ENCODE data around the gene PABPC1L2B.
"Not testable (repeated sequence)": the region's sequence is repeated elsewhere in the genome, so short reads cannot be mapped to it uniquely, and the experiment has no call there.

The PABPC1L2B gene

DNA sequence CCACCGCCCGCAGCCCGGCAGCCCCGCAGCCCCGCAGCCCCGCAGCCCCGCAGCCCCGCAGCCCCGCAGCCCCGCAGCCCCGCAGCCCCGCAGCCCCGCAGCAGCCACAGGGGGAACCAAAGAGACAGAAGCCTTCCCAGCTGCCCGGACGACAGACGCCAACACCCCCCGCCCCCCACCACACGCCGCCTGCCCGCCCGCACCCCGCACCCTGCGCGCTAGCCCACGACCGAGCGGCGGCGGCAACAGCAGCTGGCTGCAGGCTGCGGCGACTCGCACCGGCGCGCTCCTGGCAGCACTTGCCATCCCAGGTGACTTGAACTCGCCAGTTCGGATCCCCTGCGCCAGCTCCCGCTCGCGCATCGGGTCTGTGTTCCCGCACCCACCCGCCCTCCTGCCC is at the start of gene PABPC1L2B:
TSS of gene PABPC1L2B (plus strand) at position 207 of the 400 bp plus-strand sequence. CDS start 704 bp downstream, outside the sequence.
- DNase-seq: not testable (repeated sequence)

DNA sequence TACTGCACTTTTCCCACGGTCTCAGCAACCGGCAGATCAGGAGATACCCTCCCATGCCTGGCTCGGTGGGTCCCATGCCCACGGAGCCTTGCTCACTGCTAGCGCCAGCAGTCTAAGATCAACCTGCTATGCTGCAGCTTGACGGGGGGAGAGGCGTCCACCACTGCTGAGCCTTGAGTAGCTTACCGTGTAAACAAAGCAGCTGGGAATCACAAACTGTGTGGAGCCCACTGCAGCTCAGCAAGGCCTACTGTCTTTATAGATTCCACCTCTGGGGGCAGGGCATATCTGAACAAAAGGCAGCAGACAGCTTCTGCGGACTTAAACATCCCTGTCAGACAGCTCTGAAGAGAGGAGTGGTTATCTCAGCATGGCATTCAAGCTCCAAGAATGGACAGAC is 42.8 kb upstream of the PABPC1L2B start:
- not testable (repeated sequence) for DNase-seq

DNA sequence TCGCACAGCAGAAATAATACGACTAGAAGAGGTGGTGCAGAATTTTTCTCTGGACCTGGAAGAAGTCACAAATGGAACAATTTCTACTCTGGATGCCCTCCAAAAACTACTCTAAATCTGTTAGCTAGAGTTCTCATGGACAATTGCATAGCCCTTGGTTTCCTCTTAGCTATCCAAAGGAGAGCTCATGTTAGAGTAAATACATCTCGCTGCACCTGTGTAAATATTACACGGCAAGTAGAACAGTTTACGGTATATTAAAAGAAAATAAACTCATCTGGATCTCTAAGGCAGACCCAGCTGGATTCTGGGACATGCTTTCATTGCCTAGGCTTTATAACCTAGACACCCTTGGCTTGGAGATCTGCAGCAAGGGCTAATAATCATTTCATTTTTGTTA is 30.9 kb upstream of the PABPC1L2B start:
- DNase-seq: not testable (repeated sequence)

DNA sequence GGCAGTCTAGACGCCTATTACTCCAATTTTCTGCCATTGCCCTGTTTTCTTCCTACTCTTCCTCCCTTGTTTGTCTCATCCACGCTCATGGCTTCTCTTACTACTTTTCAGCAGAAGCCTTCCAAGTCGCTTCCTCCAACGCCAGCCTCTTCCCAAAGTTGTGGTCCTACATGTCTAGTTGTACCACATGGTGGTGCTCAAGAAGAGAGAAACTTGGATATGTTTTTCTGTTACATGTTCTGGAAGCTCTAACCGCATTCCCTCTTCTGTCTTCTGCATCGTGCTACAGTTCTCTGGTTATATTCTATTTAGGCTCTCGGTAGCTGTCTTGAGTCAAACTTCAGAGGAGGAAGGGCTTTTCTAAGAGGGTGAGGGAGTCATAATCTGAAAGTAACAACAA is 27.9 kb upstream of the PABPC1L2B start:
- DNase-seq: not testable (repeated sequence)

DNA sequence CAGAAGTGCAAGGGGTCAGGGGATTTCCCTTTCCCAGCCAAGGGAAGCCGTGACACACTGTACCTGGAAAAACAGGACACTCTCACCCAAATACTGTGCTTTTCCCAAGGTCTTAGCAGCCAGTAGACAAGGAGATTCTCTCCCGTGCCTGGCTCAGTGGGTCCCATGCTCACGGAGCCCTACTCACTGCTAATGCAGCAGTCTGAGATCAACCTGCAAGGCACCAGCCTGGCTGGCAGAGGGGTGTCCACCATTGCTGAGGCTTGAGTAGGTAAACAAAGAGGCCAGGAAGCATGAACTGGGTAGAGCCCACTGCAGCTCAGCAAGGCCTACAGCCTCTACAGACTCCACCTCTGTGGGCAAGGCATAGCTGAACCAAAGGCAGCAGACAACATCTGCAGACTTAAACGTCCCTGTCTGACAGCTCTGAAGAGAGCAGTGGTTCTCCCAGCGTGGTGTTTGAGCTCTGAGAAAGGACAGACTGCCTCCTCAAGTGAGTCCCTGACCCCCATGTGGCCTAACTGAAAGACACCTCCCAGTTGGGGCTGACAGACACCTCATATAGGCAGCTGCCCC is 21.8 kb upstream of the PABPC1L2B start:
- DNase-seq: not testable (repeated sequence)

DNA sequence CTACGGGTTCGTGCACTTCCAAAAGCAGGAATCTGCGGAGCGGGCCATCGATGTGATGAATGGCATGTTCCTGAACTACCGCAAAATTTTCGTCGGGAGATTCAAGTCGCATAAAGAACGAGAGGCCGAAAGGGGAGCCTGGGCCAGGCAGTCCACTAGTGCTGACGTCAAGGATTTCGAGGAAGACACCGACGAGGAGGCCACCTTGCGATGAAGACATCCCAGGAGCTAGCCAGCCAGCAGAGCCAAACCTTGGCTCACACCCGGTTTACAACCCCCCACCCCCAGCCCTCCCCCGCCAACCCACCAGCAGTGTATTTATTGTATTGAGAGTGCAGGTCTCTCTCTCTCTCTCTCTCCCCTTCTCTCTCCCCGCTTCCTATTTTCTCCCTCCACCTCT is 1.3 kb downstream of the PABPC1L2B start:
- DNase-seq: not testable (repeated sequence)

DNA sequence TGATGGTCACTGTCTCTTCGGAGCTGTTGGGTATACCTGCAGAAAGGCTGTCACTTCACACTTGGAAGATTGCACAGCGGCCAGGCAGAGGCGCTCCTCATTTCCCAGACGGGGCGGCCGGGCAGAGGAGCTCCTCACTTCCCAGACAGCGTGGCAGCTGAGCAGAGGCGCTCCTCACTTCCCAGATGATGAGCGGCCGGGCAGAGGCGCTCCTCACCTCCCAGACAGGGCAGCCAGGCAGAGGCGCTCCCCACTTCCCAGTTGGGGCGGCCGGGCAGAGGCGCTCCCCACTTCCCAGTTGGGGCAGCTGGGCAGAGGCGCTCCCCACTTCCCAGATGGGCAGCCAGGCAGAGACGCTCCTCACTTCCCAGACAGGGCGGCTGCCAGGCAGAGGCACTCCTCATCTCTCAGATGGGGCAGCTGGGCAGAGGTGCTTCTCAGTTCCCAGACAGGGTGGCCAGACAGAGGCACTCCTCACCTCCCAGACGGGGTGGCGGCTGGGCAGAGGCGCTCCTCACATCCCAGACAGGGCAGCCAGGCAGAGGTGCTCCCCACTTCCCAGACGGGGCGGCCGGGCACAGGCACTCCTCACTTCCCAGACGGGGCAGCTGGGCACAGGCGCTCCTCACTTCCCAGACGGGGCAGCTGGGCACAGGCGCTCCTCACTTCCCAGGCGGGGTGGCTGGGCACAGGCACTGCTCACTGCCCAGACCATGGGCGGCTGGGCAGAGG is 18.8 kb downstream of the PABPC1L2B start:
- no peak for DNase-seq

DNA sequence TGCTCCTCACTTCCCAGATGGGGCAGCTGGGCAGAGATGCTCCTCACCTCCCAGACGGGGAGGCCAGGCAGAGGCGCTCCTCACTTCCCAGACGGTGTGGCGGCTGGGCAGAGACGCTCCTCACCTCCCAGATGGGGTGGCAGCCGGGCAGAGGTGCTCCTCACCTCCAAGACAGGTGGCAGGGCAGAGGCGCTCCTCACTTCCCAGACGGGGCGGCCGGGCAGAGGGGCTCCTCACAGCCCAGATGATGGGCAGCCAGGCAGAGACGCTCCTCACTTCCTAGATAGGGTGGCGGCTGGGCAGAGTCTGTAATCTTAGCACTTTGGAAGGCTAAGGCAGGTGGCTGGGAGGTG is 19.3 kb downstream of the PABPC1L2B start:
- not testable (repeated sequence) for DNase-seq

DNA sequence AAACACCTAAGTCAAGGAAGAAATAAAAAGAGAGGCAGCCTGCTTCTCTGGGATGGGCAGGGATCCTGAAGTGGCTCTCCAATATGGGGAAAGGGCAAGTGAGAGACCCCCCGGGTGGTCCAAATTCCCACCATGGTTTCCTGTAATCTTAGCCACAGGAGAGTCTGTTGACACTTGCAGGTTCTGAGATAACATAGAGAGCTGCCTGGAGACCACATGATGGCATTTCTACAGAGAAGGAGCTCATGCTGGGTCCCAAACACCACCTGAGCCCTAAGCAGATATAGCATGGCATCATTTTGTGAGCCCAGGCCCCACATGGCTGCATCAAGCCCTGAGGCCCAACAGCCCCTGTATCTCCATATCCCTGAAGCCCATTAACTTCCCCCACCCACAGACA is 26.1 kb downstream of the PABPC1L2B start:
- DNase-seq: no peak

Data from NCI-H2029 (cell line).